NAMALWA (cell line): ENCODE measurements around the gene RAB6B.

Source experiments
- DNase-seq: peaks from one replicate; pipeline ENCODE4 v3.0.0-alpha.2; 2015; ENCODE audit warnings: low spot score

RAB6B gene

DNA sequence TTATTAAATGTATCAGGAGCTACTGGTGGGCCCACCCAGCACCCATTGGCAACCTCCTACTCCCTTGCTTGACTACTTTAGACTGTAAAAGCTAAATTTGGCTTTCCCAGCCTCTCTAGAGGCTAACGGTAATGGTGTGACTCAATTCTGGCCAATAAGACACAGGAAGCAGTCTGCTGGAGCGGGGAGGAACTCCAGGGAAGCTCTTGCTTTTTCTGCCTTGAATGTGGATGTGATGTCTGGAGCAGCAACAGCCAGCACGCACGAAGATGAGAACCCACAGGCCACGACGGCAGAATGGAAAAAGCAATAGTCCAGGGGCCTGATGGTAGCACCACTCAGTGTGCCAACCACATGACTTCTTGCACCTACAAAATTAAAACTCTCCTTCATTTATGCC is 39.9 kb downstream of the RAB6B start:
- no peak for DNase-seq

DNA sequence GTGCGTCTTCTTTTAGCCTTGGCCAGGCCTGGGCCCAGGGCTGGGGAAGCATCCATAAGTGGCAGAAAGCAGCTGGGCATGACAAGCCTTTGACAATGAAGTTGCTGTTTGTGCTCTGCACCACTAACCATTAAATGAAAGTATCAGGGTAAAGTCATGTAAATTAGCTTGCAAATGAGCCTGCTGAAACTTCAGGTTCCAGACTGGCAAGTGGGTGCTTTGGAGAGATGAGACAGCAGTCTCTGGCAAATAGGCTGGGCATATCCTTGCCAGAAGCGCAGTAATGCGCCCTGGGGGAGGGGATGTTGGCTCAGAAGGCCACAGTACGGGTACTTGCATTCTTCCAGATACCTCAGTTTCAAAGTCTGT is 40.7 kb downstream of the RAB6B start:
- no peak for DNase-seq

DNA sequence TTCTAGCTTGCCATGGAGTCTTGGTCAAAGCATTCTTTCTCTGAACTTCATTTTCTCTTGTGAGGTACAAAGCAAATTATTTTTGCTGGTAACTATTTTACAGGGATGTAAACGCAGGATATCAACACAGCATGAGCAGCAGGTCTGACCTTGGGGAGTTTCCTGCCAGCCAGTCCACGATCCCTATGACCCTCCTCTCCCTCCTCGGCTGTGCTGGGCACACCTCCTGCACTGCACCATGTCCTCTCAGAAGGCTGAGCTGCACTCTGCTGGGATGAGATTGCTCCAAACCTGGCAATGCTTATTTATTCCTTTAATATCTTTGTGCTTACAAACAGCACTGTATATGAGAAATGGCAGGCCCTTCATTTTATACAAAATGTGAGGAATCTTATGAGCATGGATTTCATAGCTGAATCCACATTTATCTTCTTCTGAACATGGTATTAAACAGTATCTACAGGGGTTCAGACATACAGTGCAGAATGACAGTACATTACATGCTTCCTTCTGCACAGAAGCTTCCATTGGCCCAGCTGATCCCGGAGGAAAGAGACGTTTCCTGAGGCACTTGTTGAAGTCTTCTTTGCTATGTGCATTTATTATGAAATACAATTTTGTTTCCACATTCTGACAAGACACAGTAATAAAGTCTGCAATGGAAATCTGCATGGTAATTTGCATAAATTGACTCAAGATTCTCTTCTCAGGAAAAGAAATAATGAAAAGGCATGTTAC is 41.2 kb downstream of the RAB6B start:
- no peak for DNase-seq

GRCh38 chr3:133853925-133854227 is 41.8 kb downstream of the RAB6B start:
- no peak for DNase-seq

GRCh38 chr3:133853063-133853924 is 42.4 kb downstream of the RAB6B start:
- no peak for DNase-seq

DNA sequence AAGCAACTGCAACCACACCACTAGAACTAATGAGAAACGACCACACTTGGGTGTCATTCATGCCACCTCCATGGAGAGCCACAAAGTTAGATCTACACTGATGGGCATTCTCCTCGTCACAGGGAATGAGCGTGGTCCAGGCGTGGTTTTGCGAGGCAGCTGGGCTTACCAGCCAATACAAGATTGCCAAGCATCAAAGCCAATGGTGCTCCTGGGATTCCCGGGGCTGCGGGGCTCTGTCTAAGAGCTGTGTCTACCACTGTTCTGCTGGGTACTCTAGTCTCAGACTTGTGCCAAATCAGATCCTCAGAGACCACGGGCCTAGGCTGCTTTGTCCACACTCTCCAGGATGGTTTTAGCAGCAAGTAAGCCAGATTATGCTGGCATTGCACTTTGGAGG is 43.8 kb downstream of the RAB6B start:
- no peak for DNase-seq

DNA sequence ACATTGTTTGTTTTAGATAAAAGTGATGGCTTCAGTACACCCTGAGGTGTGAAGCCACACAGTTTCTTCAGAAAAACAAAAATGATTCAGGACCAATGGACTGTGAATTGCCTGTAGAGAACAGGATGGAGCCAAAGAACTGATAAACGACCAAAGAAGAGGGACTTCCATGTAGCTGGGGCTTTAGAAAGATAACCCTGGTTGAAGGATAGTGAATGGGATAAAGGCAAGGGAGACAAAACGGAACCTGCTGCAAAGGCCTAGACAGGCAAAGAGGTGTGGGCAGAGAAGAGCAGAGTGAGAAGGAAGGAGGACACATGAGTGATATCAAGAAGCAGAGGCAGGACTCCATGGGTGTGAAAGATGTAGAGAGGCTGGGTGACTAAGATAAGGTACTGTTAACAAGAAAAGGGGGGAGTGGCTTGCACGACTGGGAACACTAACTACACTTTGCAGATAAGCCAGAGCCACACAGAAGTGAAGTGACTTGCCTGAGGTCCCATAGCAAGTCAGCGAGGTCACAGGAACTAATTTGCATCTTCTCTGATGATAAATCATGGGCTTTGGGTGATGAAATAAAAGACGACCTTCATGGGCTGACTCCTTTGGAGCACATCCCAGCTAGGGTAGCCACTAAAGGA is 44.3 kb downstream of the RAB6B start:
- DNase-seq, result peak; percentile 17

- DNase-seq, result no peak
Observed at GRCh38 chr3:133850034-133850433, 45.6 kb downstream of the RAB6B start.

DNA sequence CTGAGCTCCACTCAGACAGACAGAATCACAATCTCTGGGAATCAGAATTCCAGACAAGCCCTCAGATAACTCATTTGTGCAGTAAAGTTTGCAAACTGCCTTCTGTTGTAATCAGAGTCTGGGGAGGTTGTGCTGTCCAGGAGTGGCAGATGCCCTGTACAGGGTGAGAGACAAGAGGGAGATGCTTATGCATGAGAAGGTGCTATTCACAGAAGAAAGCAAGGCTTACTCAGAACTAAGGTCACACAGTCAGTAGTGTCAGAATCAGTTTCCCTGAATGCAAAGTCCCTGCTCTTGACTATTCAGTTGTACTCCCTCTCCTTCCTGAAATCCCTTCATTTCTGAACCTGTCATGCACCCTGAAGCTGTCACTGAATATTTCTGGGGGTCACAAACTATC is 46.3 kb downstream of the RAB6B start:
- DNase-seq, result no peak

- DNase-seq, result no peak
Observed at GRCh38 chr3:133845127-133845526, 50.6 kb downstream of the RAB6B start.

DNA sequence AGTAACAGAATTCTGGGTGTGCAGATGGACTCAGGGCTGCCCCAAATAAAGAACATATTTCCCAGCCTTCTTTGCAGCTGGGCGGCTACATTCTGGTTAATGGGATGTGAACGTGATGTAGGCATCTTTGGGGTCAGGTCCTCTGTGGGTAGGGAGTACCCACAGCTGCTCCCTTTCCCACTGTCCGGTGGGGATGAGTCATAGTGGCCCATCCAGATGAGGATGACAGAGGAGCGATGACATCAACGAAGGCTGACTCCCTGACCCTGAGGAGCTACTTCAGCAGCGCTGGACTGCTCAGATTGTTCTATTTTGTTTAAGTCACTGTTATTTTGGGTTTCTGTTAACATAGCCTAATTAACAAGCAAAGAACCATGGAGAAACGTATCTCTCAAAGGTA is 52.0 kb downstream of the RAB6B start:
- DNase-seq, result no peak

- DNase-seq, result no peak
Observed at GRCh38 chr3:133842158-133842557, 53.5 kb downstream of the RAB6B start.

GRCh38 chr3:133841196-133841595 is 54.5 kb downstream of the RAB6B start:
- DNase-seq, result no peak

DNA sequence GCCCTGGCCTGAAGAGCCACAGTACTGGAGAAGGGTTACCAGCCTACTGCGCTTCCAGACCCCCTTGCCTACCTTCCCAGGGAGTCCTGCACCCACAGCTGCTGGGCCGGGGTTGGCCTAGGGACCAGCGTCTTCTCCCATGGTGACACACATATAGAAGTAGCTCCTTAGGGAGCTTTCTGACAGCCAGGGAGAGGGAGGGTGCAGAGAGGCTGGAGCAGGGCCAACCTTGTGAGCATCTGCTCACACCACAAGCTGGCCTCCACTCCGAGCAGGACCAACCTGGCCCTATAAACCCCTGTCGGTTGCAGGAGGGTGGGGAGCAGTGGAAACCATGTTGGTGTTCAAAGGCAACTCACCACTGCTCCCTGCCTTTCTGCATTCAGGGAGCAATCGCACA is 54.9 kb downstream of the RAB6B start:
- DNase-seq, result no peak

DNA sequence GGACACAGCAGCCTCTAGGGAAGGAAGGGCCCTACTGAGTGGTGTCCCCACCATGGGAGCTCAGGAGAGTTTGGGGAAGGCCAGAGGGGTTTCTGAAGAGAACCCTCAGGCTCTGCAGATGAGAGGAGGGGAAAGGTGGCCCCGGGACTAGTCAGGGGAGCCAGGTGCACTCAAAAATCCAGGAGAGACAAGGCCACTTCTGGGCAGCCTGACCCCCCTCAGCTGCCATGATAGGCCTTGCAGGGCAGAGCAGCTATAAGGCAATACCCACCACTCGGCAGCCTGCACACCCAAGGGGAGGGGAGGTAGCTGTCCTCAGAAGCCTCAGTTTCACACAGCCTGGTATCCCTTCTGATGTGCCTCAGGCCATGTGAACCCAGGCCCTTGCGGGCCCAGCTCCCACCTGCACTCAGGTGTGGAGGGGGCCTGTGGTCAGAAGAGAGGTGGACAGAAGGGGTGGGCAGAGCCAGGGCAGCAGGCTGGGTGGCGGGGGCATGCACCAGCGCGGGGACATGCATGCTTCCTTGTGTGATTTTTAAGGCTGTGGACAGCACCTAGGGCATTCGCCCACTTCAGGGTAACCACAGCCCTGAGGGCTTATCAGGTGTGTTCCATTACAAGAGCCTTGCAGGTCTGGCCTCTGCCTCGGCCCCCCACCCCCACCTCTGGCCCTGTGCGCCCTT is 55.5 kb downstream of the RAB6B start:
- no peak for DNase-seq

DNA sequence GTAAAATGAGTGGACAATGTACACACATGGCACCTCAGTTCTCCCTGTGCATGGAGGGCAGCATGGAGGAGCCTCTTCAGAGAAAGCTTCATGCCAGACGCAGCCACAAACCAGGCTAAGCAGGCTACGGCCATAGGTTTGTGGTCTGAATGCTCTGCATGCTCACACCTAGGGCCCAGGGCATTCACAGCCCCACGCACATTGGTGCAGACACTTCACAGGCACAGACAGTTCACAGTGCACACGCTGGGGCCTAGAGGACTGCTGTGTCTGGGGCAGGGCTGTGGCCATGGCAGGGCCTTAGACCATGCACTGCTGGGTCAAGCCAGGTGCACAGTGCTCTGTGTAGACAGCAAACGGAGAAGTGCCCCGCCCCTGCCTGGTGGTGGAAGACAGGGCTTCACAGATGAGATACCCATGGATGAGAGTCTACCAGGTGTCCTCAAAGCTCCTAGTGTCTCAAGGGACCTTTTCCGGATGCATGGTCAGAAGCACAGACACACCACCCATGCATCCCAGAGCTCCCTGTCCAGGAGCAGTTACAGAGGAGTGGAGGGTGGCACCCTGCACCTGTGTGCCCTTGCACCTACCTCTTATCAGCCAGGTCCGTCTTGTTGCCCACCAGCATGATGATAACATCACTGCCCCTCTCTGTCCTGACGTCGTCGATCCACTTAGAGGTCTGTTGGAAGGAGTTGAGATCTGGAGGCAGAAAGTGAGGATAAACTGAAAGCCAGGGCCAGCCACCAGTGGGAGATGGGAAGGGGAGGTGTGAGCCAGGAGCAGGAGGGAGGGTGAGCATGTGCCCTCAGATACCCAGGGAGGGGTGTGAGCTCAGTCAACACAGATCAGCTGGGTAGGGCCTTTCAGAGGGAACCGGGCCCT is 56.5 kb downstream of the RAB6B start:
- no peak for DNase-seq

- DNase-seq, result no peak
Observed at GRCh38 chr3:133838296-133838789, 57.3 kb downstream of the RAB6B start.

GRCh38 chr3:133837487-133838295 is 58.0 kb downstream of the RAB6B start:
- no peak for DNase-seq

DNA sequence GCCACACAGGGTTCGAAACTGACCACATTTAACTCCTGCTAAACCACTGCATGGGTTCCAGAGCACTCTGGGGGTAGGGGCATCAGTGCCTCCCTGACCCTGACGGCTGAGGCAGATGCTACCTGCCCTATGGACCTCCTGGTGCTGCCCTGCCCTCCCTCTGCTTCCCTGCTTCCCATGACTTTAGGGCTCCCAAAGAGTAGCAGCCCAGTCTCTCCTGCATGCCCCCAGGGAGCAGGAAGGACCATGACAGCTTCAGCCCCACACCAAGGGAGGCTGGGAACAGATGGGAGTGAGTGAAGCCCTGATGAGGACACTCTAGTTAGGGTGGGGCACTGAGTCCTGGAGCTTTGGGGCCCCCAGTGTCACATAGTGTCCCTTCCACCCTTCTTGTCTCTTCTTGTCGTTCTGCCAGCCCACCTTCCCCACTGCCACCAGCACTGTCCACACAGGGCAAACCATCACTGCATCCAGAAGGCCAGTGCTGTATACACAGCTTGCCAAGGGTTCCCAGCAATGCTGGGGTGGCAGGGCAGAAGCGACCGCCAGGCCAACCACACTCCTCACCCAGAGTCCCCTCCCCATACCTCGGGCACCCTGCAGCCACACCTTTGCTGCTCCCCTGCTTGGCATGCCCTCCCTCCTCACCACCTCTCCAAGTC is 59.1 kb downstream of the RAB6B start:
- no peak for DNase-seq

DNA sequence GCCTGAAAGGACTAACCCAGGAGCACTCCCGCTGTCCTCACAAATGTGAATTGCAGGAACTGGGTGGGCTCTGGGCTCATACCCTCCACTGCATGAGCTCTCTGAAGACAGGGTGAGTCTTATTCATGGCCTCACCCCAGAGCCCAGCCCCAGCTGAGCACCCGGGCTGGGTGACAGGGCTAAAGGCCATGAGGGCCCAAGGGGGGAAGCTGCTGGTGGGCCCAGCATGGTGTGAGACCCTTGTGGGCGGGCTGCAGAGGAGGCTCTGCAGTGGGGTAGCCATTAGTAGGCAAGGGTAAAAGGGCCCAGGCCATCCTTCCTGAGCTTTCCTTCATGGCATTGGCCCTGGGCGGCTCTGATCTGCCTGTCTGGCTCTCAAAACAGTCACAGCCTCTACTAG is 59.7 kb downstream of the RAB6B start:
- DNase-seq, result no peak
